K562 (cell line): ENCODE measurements around the gene UBE2N.

ENCODE experiments used
- MEF2D ChIP-seq: conservative IDR thresholded peaks from 2 replicates; pipeline ENCODE4 v1.6.1; 2016; ENCODE audit warnings: low read depth, missing genetic modification characterization, missing compliant biosample characterization
- NR2F6 ChIP-seq: fragments of 450-650 bp; formaldehyde crosslinking; IDR thresholded peaks from 2 replicates; pipeline ENCODE4 v1.4.0; 2020; ENCODE audit warnings: mild to moderate bottlenecking

GRCh38 chr12:93425736-93426411, 15.9 kb downstream of the UBE2N start:
- TF ChIP-seq NR2F6 (CRISPR knock-in tag) (no peak), MEF2D (tag) (no peak)
